IMR-90 (cell line): ENCODE data around the gene CD209. TPM values are rescaled to one million over a fixed set of nuclear protein-coding genes. Genes with fewer than 3 reads are reported as not detected.

Source experiments
- ATAC-seq: fragments of 200-7000 bp; cut with Tn5 transposase; 2 replicates; pipeline ENCODE4 v1.9.1; 2020; ENCODE audit warnings: low read depth, mild to moderate bottlenecking, moderate library complexity
- BruUV-seq: library from RNA; stranded (reverse); fragments of 400-500 nt; replicated peaks from 2 replicates; lab custom pipeline; 2021; lab: Mats Ljungman, UMichigan
- CTCF ChIA-PET: fragments of 300-600 bp; formaldehyde crosslinking; extraction: SDS; loops from one replicate; lab custom pipeline; 2021; ENCODE audit warnings: antibody characterized with exemption; lab: Yijun Ruan, JAX
- POLR2A ChIA-PET: fragments of 300-600 bp; sonication (Branson Sonifier 250); formaldehyde crosslinking; loops from one replicate; lab custom pipeline; 2022; ENCODE audit warnings: antibody characterized with exemption; ENCODE audit not compliant: unreplicated experiment; lab: Charles Lee
- DNase-seq: peaks from one replicate; pipeline ENCODE4 v3.0.0; 2013
- H2AFZ ChIP-seq: replicated peaks from 2 replicates; pipeline ENCODE3; 2013; ENCODE audit warnings: low read length, mild to moderate bottlenecking; ENCODE audit not compliant: poor library complexity
- H2AK5ac ChIP-seq: 2 replicates; pipeline ENCODE4 v1.6.1; 2013; ENCODE audit warnings: low read depth, low read length, inconsistent platforms
- H2AK9ac ChIP-seq: replicated peaks from 2 replicates; pipeline ENCODE3; 2013; ENCODE audit warnings: mild to moderate bottlenecking, low read depth, low read length, moderate library complexity; ENCODE audit not compliant: poor library complexity
- H2BK120ac ChIP-seq: 2 replicates; pipeline ENCODE4 v1.6.1; 2013; ENCODE audit warnings: low read depth, low read length, inconsistent platforms
- H2BK15ac ChIP-seq: 3 replicates; pipeline ENCODE4 v1.6.1; 2013; ENCODE audit warnings: low read depth, low read length, inconsistent platforms
- H2BK20ac ChIP-seq: 2 replicates; pipeline ENCODE4 v1.6.1; 2013; ENCODE audit warnings: low read depth, mild to moderate bottlenecking, inconsistent platforms, low read length, moderate library complexity
- H2BK5ac ChIP-seq: 2 replicates; pipeline ENCODE4 v1.6.1; 2013; ENCODE audit warnings: mild to moderate bottlenecking, low read depth, low read length, inconsistent platforms; ENCODE audit not compliant: poor library complexity, severe bottlenecking
- H3K14ac ChIP-seq: replicated peaks from 2 replicates; pipeline ENCODE4 v1.6.1; 2013; ENCODE audit warnings: low read depth, low read length, inconsistent platforms
- H3K18ac ChIP-seq: 2 replicates; pipeline ENCODE4 v1.6.1; 2013; ENCODE audit warnings: low read depth, low read length, control low read depth
- H3K23ac ChIP-seq: 2 replicates; pipeline ENCODE4 v1.6.1; 2013; ENCODE audit warnings: low read depth, low read length, inconsistent platforms
- H3K27ac ChIP-seq: 2 replicates; pipeline ENCODE4 v1.5.1; 2013; ENCODE audit warnings: mild to moderate bottlenecking, control low read depth, low read length; ENCODE audit not compliant: insufficient read depth
- H3K27me3 ChIP-seq: 2 replicates; pipeline ENCODE4 v1.6.1; 2013; ENCODE audit warnings: low read length; ENCODE audit not compliant: control insufficient read depth, insufficient read depth
- H3K36me3 ChIP-seq: 2 replicates; pipeline ENCODE4 v1.6.1; 2013; ENCODE audit warnings: low read length, mixed read lengths; ENCODE audit not compliant: control insufficient read depth, insufficient read depth
- H3K4ac ChIP-seq: 2 replicates; pipeline ENCODE4 v1.6.1; 2013; ENCODE audit warnings: low read depth, low read length, inconsistent platforms
- H3K4me1 ChIP-seq: 2 replicates; pipeline ENCODE4 v1.6.1; 2013; ENCODE audit warnings: low read length, mixed read lengths; ENCODE audit not compliant: control insufficient read depth, insufficient read depth
- H3K4me2 ChIP-seq: 2 replicates; pipeline ENCODE4 v1.6.1; 2013; ENCODE audit warnings: low read depth, mild to moderate bottlenecking, control low read depth, low read length, moderate library complexity
- H3K4me3 ChIP-seq: 2 replicates; pipeline ENCODE4 v1.5.1; 2013; ENCODE audit warnings: low read depth, mild to moderate bottlenecking, control low read depth, low read length, moderate library complexity; ENCODE audit not compliant: insufficient read depth
- H3K56ac ChIP-seq: 2 replicates; pipeline ENCODE4 v1.6.1; 2013; ENCODE audit warnings: low read length, inconsistent platforms; ENCODE audit not compliant: insufficient read depth; ENCODE audit errors: extremely low read depth
- H3K79me1 ChIP-seq, 2 experiments: 2 replicates each; pipeline ENCODE4 v1.6.1; 2013; ENCODE audit warnings: low read length in 2 of 2, inconsistent platforms in 1 of 2, low read depth in 1 of 2
- H3K9ac ChIP-seq: 2 replicates; pipeline ENCODE4 v1.6.1; 2013; ENCODE audit warnings: low read depth, low read length, control low read depth
- H3K9me1 ChIP-seq: 2 replicates; pipeline ENCODE4 v1.6.1; 2013; ENCODE audit warnings: low read length, inconsistent platforms; ENCODE audit not compliant: insufficient read depth
- H3K9me3 ChIP-seq: 2 replicates; pipeline ENCODE4 v1.6.1; 2013; ENCODE audit warnings: low read length; ENCODE audit not compliant: control insufficient read depth, insufficient read depth
- H4K20me1 ChIP-seq: 2 replicates; pipeline ENCODE4 v1.6.1; 2013; ENCODE audit warnings: low read length, inconsistent platforms; ENCODE audit not compliant: insufficient read depth
- H4K5ac ChIP-seq: 2 replicates; pipeline ENCODE4 v1.6.1; 2013; ENCODE audit warnings: mild to moderate bottlenecking, low read depth, low read length, control low read depth
- H4K8ac ChIP-seq, 2 experiments: 2 replicates each; pipeline ENCODE4 v1.6.1; 2013; ENCODE audit warnings: low read depth in 2 of 2, low read length in 2 of 2, control low read depth in 1 of 2, inconsistent platforms in 1 of 2
- H4K91ac ChIP-seq: 2 replicates; pipeline ENCODE4 v1.6.1; 2013; ENCODE audit warnings: low read depth, low read length, inconsistent platforms; ENCODE audit not compliant: insufficient read depth
- BHLHE40 ChIP-seq: fragments of 150-350 bp; IDR thresholded peaks from 2 replicates; pipeline ENCODE4 v1.6.1; 2016; ENCODE audit warnings: mild to moderate bottlenecking, low read depth, low read length
- CEBPB ChIP-seq: IDR thresholded peaks from 2 replicates; pipeline ENCODE4 v1.6.1; 2012; ENCODE audit warnings: low read depth, low read length, improper control_type of control experiment
- FOS ChIP-seq: fragments of 150-350 bp; IDR thresholded peaks from 2 replicates; pipeline ENCODE4 v1.6.1; 2016; ENCODE audit warnings: low read depth, low read length
- MAFK ChIP-seq: IDR thresholded peaks from 2 replicates; pipeline ENCODE4 v1.6.1; 2012; ENCODE audit warnings: low read depth, low read length, improper control_type of control experiment
- MAZ ChIP-seq: IDR thresholded peaks from 2 replicates; pipeline ENCODE4 v1.6.1; 2012; ENCODE audit warnings: low read depth, mild to moderate bottlenecking, low read length, improper control_type of control experiment, moderate library complexity, borderline replicate concordance
- MXI1 ChIP-seq: IDR thresholded peaks from 2 replicates; pipeline ENCODE4 v1.6.1; 2012; ENCODE audit warnings: low read depth, mild to moderate bottlenecking, low read length, moderate library complexity, borderline replicate concordance
- NFE2L2 ChIP-seq: fragments of 150-350 bp; IDR thresholded peaks from 2 replicates; pipeline ENCODE4 v1.6.1; 2016; ENCODE audit warnings: low read depth, mild to moderate bottlenecking, low read length
- POLR2A ChIP-seq: IDR thresholded peaks from 2 replicates; pipeline ENCODE4 v1.6.1; 2012; ENCODE audit warnings: mild to moderate bottlenecking, low read depth, low read length
- RAD21 ChIP-seq: IDR thresholded peaks from 2 replicates; pipeline ENCODE4 v1.6.1; 2012; ENCODE audit warnings: low read length, improper control_type of control experiment
- RCOR1 ChIP-seq: IDR thresholded peaks from 2 replicates; pipeline ENCODE4 v1.6.1; 2012; ENCODE audit warnings: mild to moderate bottlenecking, low read length, improper control_type of control experiment; ENCODE audit not compliant: insufficient replicate concordance
- RFX5 ChIP-seq: IDR thresholded peaks from 2 replicates; pipeline ENCODE4 v1.8.0; 2012; ENCODE audit warnings: low read depth, mild to moderate bottlenecking, low read length, moderate library complexity
- SMC3 ChIP-seq: fragments of 150-350 bp; IDR thresholded peaks from 2 replicates; pipeline ENCODE4 v1.6.1; 2016; ENCODE audit warnings: low read depth, mild to moderate bottlenecking, antibody characterized with exemption, low read length, moderate library complexity
- WGBS, 2 experiments: methylation state at CpG; one replicate each; pipeline versions ENCODE4 v1.1.5 to v1.1.7; 2013; ENCODE audit warnings: missing lambda C conversion rate in 2 of 2; ENCODE audit not compliant: insufficient read length in 1 of 2; ENCODE audit errors: extremely low coverage in 2 of 2; 5-methylcytosine and 5-hydroxymethylcytosine counted together
- dilution Hi-C: fragments of 300-500 bp; cut with HindIII; formaldehyde crosslinking; loops from one replicate; pipeline ENCODE4 v1.14.3; 2018; ENCODE audit warnings: low sequenced_read_pairs; ENCODE audit not compliant: unreplicated experiment
- in situ Hi-C: fragments of 300-500 bp; cut with MboI; formaldehyde crosslinking; loops from 3 replicates; pipeline ENCODE4 v1.14.3; 2019; ENCODE audit warnings: low sequenced_read_pairs, inconsistent platforms, mixed read lengths
- intact Hi-C: fragments of 100-400 bp; cut with micrococcal nuclease; formaldehyde crosslinking; loops from 2 replicates; pipeline ENCODE4 v1.10.0; 2022
- polyA plus RNA-seq, 3 experiments: library from polyadenylated mRNA; depleted of rRNA; stranded (reverse); fragments of >200 nt; gene quantifications; 2 replicates each; pipeline ENCODE4 v1.2.3, GENCODE V29; 2012; ENCODE audit warnings: low replicate concordance in 1 of 3
- total RNA-seq: library from RNA; depleted of rRNA; stranded (reverse); fragments of >200 nt; gene quantifications from 2 replicates; pipeline ENCODE4 v1.2.3, GENCODE V29; 2012
- TF ChIP-seq, protein P1 (sequence below): fragments of 150-350 bp; IDR thresholded peaks from 2 replicates; pipeline ENCODE4 v1.6.1; 2016; ENCODE audit warnings: low read depth, mild to moderate bottlenecking, low read length, moderate library complexity, borderline replicate concordance
- TF ChIP-seq, protein P2 (sequence below): fragments of 150-350 bp; IDR thresholded peaks from 2 replicates; pipeline ENCODE4 v1.6.1; 2017; ENCODE audit warnings: mild to moderate bottlenecking, antibody characterized with exemption, low read length, low read depth

Gene CD209
- total and polyA plus RNA-seq, 2 of the 4 experiments (the other 2 are of a cell fraction): not detected

DNA sequence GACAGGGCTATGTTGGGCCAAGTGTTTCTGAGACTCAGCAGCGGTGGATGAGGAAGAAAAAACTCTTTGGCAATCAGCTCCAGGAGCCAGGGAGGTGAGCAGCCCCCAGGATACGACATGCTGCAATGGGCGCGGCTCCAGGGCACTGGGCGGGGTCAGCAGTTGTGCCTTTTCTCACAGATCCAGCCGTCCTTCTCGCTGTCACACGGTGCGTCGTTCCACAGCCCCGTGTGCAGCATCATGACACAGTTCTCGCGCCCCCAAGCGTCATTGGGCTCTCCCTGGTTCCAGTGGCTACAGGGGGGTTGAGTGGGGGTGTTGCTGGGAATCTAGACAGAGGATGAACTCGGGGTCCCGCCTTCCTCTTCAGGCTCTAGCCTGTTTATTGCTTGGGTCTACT, 18.1 kb downstream of the CD209 start:
- ChIA-PET POLR2A (no interaction called here), CTCF (no interaction called here)
- Histone ChIP-seq H3K9ac (no peak overlapping the region), H2AK5ac (no peak overlapping the region), H4K91ac (no peak overlapping the region), H3K36me3 (no peaks in the 10 kb centered on the region), H3K23ac (no peak overlapping the region), H2BK120ac (no peak overlapping the region), H3K56ac (no peak overlapping the region), H2AFZ (no peak overlapping the region), H3K9me3 (no peaks in the 10 kb centered on the region), H4K5ac (no peak overlapping the region), H3K4me1 (no peaks in the 10 kb centered on the region), H3K14ac (no peak overlapping the region), H3K27me3 (peaks cover 46% of the 10 kb centered on the region), H3K4me2 (no peak overlapping the region), H3K18ac (no peak overlapping the region), H3K27ac (no peak overlapping the region), H3K4ac (no peak overlapping the region), H2BK20ac (no peak overlapping the region), H3K79me1 (no peaks in the 10 kb centered on the region), H2BK15ac (no peak overlapping the region), H4K20me1 (no peaks in the 10 kb centered on the region), H4K8ac (no peak overlapping the region), H2BK5ac (no peak overlapping the region), H2AK9ac (no peak overlapping the region), H3K4me3 (no peak overlapping the region), H3K9me1 (no peaks in the 10 kb centered on the region)
- ATAC-seq (no peak), DNase-seq (no peak)
- no TSS peak for BruUV-seq
- WGBS, 2 experiments: 0% methylated on average over 4 of the region's 16 CpGs; no CpG with 5 or more reads in 1 of the 2 experiments
- in situ Hi-C loops: no loop called here
- TF ChIP-seq POLR2A (no peak), RCOR1 (no peak), RFX5 (no peak), FOS (no peak), NFE2L2 (no peak), CEBPB (no peak), MAZ (no peak), SMC3 (no peak), MXI1 (no peak), BHLHE40 (no peak), MAFK (no peak), RAD21 (no peak)
- TF ChIP-seq, protein P1, sequence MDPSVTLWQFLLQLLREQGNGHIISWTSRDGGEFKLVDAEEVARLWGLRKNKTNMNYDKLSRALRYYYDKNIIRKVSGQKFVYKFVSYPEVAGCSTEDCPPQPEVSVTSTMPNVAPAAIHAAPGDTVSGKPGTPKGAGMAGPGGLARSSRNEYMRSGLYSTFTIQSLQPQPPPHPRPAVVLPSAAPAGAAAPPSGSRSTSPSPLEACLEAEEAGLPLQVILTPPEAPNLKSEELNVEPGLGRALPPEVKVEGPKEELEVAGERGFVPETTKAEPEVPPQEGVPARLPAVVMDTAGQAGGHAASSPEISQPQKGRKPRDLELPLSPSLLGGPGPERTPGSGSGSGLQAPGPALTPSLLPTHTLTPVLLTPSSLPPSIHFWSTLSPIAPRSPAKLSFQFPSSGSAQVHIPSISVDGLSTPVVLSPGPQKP: no peak
- TF ChIP-seq, protein P2, sequence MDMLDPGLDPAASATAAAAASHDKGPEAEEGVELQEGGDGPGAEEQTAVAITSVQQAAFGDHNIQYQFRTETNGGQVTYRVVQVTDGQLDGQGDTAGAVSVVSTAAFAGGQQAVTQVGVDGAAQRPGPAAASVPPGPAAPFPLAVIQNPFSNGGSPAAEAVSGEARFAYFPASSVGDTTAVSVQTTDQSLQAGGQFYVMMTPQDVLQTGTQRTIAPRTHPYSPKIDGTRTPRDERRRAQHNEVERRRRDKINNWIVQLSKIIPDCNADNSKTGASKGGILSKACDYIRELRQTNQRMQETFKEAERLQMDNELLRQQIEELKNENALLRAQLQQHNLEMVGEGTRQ: no peak
- dilution Hi-C loops: no loop called here
- intact Hi-C loops: no loop called here
